ENCODE data around the gene ASXL2. TPM values are rescaled to one million over a fixed set of nuclear protein-coding genes. Genes with fewer than 3 reads are reported as not detected.

The ASXL2 gene
- total RNA-seq, 6 donors from 2014 or later = 15.5 to 34.9 (median 25.6) TPM

DNA sequence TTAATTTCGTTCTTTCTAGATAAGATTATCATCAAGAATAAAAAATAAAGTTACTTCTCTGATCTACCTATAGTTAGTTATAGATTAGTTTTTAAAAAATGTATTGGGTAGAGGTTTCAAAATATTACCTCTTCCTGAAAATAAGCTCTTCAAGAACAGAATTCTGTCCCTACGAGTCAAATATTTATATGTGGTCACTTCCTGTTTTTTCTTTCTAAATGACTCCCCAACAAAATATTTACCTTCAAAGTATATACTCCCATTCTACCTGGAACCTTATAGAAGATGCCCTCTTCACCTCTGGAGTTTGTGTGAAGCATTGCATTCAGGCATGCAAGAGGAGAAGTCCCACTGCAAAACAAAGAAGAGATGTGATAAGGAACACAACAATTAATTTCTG is 72.3 kb downstream of the ASXL2 start:
- Histone ChIP-seq H3K27me3 (no peaks in the 10 kb centered on the region), H3K36me3 (peaks cover 4 to 42% (median 14%) of the 10 kb centered on the region in 4 donors), H3K27ac (no peak overlapping the region), H3K4me3 (no peak overlapping the region), H3K4me1 (no peaks in the 10 kb centered on the region), H3K9me3 (no peaks in the 10 kb centered on the region)
- DNase-seq (no peak), ATAC-seq (ENCODE audit: low FRiP score in 2 of 2) (no peak)
- 70 to 75% methylated on average over 2 of the region's 2 CpGs for WGBS, 2 donors
- TF ChIP-seq POLR2AphosphoS5 (IDR thresholded peaks at IDR 0.05) (no peak), POLR2A (IDR thresholded peaks at IDR 0.05) (no peak), EP300 (IDR thresholded peaks at IDR 0.05) (no peak)
- TF ChIP-seq, protein P1, sequence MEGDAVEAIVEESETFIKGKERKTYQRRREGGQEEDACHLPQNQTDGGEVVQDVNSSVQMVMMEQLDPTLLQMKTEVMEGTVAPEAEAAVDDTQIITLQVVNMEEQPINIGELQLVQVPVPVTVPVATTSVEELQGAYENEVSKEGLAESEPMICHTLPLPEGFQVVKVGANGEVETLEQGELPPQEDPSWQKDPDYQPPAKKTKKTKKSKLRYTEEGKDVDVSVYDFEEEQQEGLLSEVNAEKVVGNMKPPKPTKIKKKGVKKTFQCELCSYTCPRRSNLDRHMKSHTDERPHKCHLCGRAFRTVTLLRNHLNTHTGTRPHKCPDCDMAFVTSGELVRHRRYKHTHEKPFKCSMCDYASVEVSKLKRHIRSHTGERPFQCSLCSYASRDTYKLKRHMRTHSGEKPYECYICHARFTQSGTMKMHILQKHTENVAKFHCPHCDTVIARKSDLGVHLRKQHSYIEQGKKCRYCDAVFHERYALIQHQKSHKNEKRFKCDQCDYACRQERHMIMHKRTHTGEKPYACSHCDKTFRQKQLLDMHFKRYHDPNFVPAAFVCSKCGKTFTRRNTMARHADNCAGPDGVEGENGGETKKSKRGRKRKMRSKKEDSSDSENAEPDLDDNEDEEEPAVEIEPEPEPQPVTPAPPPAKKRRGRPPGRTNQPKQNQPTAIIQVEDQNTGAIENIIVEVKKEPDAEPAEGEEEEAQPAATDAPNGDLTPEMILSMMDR (IDR thresholded peaks at IDR 0.05) = no peak

DNA sequence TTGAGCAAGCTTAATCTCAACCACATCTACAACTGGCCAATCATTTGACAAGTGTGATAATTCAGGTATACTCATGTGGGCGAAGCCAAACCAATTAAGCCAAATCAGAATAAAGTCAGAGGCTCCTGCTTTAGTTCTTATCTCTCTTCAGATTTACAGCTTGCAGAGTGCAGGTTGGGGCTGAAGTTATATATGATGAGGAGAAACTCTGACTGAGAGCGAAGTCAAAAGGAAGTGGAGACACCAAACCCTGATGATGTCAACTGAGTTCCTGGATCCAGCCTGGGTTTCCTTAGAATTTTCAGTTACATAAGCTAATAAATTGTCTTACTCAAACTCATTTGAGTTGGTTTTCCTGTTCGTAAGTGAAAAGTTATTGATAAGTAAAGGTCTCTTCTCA is 73.9 kb downstream of the ASXL2 start:
- WGBS, 2 donors = 85 to 98% methylated on average over 3 of the region's 3 CpGs

DNA sequence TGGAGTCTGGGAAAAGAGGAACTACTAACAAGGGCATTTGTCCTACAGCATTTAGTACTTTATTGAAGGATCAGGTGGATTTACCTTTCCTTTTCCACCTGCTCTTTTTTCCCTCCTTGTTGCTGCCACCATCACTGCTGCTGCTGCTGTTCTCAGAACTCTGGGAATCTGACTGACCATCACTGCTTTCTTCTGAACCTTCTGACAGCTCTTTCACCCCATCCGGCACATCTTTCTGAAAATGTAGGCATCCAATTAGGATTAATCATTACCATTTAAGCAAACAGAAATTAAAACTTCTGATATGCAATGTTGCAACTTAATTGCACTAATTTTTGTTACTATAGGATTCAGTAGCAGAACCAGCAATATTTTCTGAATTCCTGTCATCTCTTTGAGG is 79.0 kb downstream of the ASXL2 start:
- no peak for DNase-seq
- no peak for ATAC-seq (ENCODE audit: low FRiP score in 2 of 2)
- Histone ChIP-seq H3K9me3 (no peaks in the 10 kb centered on the region), H3K36me3 (peaks cover 1 to 48% (median 17%) of the 10 kb centered on the region in 4 donors), H3K4me1 (peaks cover 0 to 9% (median 3%) of the 10 kb centered on the region in 4 donors), H3K27ac (no peak overlapping the region), H3K27me3 (no peaks in the 10 kb centered on the region), H3K4me3 (no peak overlapping the region)
- WGBS, 2 donors = 96 to 100% methylated on average over 1 of the region's 1 CpG
- TF ChIP-seq, protein P1 (IDR thresholded peaks at IDR 0.05) = no peak
- TF ChIP-seq EP300 (IDR thresholded peaks at IDR 0.05) (no peak), POLR2AphosphoS5 (IDR thresholded peaks at IDR 0.05) (no peak), POLR2A (IDR thresholded peaks at IDR 0.05) (no peak)

More for the DNA sequence above, 73.9 kb downstream of the ASXL2 start:
- peaks cover 4 to 44% (median 14%) of the 10 kb centered on the region in 4 donors for H3K36me3 ChIP-seq
- TF ChIP-seq, protein P1 (IDR thresholded peaks at IDR 0.05) = no peak
- TF ChIP-seq EP300 (IDR thresholded peaks at IDR 0.05) (no peak), POLR2A (IDR thresholded peaks at IDR 0.05) (no peak), POLR2AphosphoS5 (IDR thresholded peaks at IDR 0.05) (no peak)
- no peak overlapping the region for H3K27ac ChIP-seq
- no peaks in the 10 kb centered on the region for H3K4me1 ChIP-seq
- H3K27me3 ChIP-seq = no peaks in the 10 kb centered on the region
- no peak for DNase-seq
- H3K4me3 ChIP-seq = no peak overlapping the region
- H3K9me3 ChIP-seq = no peaks in the 10 kb centered on the region
- no peak for ATAC-seq (ENCODE audit: low FRiP score in 2 of 2)

DNA sequence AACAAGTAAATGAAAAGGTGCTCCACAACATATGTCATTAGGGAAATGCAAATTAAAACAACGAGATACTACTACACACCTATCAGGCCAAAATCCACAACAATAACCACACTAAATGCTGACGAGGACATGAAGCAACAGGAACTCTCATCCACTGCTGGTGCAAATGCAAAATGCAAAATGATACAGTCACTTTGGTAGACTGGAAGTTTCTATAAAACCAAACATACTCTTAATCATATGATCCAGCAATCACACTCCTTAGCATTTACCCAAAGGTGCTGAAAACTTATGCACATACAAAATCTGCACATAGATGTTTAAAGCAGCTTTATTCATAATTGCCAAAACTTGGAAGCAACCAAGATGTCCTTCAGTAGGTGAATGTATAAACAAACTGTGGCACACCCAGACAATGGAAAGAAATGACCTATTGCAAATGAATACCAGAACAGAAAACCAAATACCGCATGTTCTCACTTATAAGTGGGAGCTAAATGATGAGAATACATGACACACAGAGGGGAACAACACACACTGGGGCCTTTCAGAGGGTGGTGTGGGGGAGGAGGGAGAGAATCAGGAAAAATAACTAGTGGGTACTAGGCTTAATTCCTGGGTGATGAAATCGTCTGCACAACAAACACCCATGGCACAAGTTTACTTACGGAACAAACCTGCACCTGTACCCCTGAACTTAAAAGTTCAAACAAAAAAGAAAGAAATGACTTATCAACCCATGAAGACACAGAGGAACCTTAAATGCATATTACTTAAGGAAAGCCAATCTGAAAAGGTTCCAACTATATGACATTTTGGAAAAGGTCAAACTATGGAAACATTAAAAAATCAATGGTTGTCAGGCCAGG is 80.4 kb downstream of the ASXL2 start:
- Histone ChIP-seq H3K27ac (no peak overlapping the region), H3K36me3 (peaks cover 0 to 33% (median 10%) of the 10 kb centered on the region in 4 donors), H3K27me3 (no peaks in the 10 kb centered on the region), H3K4me3 (no peak overlapping the region), H3K4me1 (peaks cover 0 to 12% (median 3%) of the 10 kb centered on the region in 4 donors), H3K9me3 (no peaks in the 10 kb centered on the region)
- 88% methylated on average over 5 of the region's 5 CpGs for WGBS, 2 donors
- TF ChIP-seq POLR2AphosphoS5 (IDR thresholded peaks at IDR 0.05) (no peak), POLR2A (IDR thresholded peaks at IDR 0.05) (no peak), EP300 (IDR thresholded peaks at IDR 0.05) (no peak)
- TF ChIP-seq, protein P1 (IDR thresholded peaks at IDR 0.05) = no peak
- ATAC-seq (ENCODE audit: low FRiP score in 2 of 2) (no peak), DNase-seq (no peak)

Data from upper lobe of left lung (tissue), 6 donors.